Thyroid gland (tissue), 4 donors: ENCODE data around the gene ARL15.

Experiments
- CTCF ChIP-seq, 6 experiments: fragments of 200-600 bp in 3 of 6; fragments of 450-650 bp in 3 of 6; sonication (generic) in 3 of 6; IDR thresholded peaks; one replicate each; pipeline ENCODE4 v1.5.1; 2016 to 2019; ENCODE audit warnings: antibody characterized with exemption in 6 of 6, mild to moderate bottlenecking in 2 of 6, inconsistent platforms in 1 of 6, moderate library complexity in 1 of 6
- POLR2A ChIP-seq, 2 donors: fragments of 450-650 bp; IDR thresholded peaks; one replicate each; pipeline ENCODE4 v1.6.1; 2017; ENCODE audit warnings: antibody characterized with exemption in 2 of 2, mild to moderate bottlenecking in 2 of 2, moderate library complexity in 1 of 2

GRCh38 chr5:54178207-54178606 is 132.2 kb downstream of the ARL15 start:
- no peak for TF ChIP-seq CTCF (IDR thresholded peaks at IDR 0.05)
- no peak for TF ChIP-seq POLR2A (IDR thresholded peaks at IDR 0.05)
